Activated naive CD4-positive, alpha-beta T cell (primary cell): Measurements from ENCODE around the gene ZNF248.

Experiments
- DNase-seq, 4 experiments: peaks; one replicate each; lab custom pipeline; 2025; lab: John Stamatoyannopoulos, UW

ZNF248 gene

GRCh38 chr10:37821237-37821636 is 36.2 kb downstream of the ZNF248 start:
- no peak for DNase-seq

DNA sequence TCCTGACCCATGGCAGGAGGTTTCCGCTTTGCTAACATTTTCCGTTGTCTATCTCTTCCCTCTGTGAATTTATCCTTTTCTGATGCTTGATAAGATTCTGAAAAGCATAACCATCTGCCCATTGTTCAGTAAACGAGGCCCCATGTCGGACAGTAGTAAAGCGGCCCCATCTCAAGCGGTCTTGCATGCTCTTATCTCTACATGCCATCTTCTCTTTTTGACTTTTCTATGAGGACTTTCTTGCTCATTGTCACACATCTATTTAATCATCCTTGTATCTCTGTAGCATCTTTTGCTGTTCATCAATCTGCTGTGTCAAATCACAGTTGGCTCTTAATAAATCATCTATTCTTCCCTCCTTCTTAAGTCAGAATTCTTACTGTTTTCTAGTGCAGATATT is 37.6 kb downstream of the ZNF248 start:
- no peak for DNase-seq

DNA sequence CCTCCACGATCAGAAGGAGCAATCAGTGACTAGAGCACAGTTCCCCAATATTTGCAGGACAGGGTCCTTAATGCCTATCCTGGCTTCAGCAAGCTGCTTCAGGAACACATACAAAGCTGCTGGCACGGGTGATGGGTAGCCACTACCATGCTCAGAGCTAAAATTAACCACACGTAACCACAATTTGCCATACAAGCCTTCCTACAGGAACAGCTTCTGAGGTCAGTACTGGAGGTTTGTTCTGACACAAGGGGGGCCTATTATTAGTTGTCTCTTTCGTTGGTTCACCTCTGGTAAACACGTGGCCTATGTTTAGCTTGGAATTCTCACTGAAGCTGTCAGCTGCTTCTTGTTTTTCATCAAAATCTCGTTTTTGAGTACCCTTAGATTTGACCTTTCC is 41.1 kb downstream of the ZNF248 start:
- DNase-seq: no peak

DNA sequence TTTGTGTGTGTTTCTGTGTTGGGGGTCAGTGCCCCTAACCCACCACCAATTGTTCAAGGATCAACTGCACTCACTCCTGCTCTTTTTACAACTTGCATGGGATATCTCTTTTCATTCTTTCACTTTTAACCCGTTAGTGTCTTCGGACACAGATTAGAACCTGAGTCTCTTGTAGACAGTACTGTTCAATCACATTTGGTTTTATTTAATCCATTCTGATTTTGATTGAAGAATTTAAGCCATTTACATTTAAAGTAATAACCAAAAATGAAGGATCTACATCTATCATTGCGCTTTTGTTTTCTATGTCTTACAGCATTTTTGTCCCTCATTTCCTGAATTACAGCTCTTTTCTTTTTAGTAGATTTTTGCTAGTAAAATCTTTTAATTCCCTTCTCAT is 43.6 kb downstream of the ZNF248 start:
- DNase-seq: no peak

DNA sequence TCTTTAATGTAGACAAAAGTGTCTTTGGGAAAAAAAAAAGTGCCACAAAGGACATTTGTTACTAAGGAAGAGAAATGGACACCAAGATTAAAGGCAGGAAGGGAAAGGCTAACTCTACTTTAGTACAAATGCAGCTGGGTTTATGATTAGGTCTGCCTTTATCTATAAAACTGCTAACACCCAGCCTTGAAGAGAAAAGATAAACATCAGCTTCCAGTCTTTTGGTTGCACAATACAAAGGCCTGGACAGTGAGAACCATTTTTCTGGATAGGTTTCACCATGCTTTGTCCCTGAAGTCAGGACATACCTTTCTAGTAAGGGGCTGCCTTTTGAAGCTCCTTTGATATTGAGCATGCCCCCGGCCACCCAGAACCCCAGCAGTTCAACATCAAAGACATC is 45.1 kb downstream of the ZNF248 start:
- no peak for DNase-seq

GRCh38 chr10:37803269-37803668 is 54.1 kb downstream of the ZNF248 start:
- no peak for DNase-seq

- DNase-seq: no peak
Measured at GRCh38 chr10:37801557-37801956, 55.9 kb downstream of the ZNF248 start.

- no peak for DNase-seq
Measured at GRCh38 chr10:37794305-37794976, 63.0 kb downstream of the ZNF248 start.

GRCh38 chr10:37789590-37789989 is 67.8 kb downstream of the ZNF248 start:
- DNase-seq: no peak

DNA sequence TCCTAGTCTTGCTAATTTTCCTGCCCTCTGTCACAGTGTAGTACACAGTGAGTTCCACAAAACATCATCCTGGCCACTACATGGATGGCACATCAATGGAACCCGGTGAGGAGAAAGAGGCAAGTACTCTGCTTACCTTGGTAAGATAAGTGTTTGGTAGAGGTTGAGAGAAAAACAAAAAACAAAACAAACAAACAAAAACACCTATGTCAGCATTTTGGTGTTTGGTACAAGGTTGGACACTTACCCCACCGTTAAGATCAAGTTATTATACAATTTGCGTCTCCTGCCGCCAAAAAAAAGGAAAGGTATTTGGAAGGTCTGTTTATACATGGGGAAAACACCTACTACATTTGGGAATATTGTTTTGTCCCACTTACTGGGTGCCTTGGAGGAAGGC is 72.7 kb downstream of the ZNF248 start:
- DNase-seq: no peak

DNA sequence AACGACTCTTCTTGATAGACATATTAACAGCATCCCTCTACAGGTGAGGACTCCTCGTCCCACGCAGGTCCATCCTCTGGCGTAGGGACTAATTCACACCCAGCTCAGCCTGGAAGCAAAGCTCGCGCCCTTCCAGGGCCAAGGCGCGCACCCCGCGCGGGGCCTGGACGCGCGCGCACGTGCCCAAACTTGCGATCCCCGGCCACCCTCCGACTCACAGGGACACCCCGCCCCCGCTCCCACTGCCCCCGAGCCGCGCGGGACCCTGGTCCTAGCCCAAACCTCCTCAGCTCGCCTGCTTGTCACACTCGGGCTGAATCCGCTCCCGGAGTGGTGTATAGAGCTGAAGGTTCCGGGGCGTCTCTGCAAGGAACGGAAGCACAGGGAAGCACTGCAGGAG is 76.9 kb downstream of the ZNF248 start:
- no peak for DNase-seq

DNA sequence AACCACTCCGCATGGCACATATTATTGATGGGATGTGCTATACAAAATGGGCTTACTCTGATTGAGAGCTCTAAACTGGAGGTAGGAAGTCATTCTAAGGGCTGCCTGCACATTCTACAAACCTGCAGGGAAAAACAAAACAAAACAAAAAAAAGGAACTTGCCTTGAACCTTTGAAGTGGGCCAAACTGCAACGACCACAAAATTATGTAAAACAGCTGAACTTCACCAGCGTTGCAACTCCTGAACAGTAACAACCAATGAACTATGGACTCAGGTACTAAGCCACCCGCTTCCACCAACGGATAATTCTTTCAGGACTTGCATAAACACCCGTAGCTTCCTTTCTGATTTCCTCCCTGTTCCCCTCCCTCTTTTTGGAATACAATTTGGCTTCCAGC is 80.4 kb downstream of the ZNF248 start:
- no peak for DNase-seq

DNA sequence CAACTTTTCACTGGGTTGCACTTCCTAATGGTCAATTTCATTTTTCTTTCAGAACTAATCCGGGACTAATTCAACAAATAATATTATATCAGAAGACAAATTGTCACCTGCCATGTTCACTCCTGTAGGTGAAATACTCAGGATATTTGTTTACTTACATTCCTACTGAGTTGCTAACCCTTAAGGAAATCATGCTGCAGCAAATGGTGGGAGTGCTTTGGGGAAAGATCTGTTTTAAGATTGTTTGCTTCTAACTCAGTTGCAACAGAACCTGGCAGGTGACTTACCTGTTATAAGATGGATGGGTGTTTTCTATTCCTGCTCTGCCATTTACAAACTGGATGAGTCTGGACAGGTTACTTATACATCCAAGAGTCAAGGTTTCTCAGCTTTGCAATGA is 81.8 kb downstream of the ZNF248 start:
- DNase-seq: no peak

GRCh38 chr10:37774351-37774750 is 83.1 kb downstream of the ZNF248 start:
- no peak for DNase-seq

- DNase-seq: no peak
Measured at GRCh38 chr10:37765216-37765615, 92.2 kb downstream of the ZNF248 start.

- no peak for DNase-seq
Measured at GRCh38 chr10:37763132-37763531, 94.3 kb downstream of the ZNF248 start.

DNA sequence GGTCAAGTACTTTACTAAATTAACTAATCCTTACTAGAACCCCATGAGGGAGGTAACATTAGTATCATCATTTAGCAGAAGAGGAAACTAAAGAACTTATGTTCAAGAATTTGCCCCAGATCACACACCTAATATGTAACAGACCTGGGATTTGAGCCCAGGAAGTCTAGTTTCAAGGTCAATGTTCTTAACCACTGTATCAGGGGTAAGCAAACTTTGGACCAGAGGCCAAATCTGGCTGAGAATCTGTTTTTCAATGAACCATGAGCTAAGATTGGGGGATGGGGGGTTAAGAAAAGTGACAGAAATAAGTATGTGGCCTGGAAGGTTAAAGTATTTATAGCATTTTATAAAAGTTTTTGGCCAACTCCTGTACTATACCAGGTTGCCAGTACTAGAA is 95.1 kb downstream of the ZNF248 start:
- DNase-seq: no peak

DNA sequence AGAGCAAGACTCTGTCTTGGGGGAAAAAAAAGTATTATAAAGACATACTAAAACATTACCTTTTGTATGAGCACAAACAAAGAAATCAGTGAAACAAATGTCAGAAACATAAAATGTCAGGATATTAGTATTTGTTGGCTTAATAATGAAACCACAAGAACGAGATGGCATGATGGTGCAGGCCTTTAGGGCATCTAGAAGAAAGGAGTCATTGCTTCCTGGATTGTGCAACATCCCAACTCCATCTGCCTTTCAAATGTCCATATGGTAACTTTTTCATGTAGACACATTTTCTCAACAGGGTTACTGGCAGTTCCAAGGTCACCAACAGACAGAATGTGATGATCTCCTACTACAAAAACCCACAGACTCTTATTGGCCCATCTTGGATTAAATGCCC is 96.6 kb downstream of the ZNF248 start:
- DNase-seq: no peak

- no peak for DNase-seq
Measured at GRCh38 chr10:37758074-37758473, 99.3 kb downstream of the ZNF248 start.

DNA sequence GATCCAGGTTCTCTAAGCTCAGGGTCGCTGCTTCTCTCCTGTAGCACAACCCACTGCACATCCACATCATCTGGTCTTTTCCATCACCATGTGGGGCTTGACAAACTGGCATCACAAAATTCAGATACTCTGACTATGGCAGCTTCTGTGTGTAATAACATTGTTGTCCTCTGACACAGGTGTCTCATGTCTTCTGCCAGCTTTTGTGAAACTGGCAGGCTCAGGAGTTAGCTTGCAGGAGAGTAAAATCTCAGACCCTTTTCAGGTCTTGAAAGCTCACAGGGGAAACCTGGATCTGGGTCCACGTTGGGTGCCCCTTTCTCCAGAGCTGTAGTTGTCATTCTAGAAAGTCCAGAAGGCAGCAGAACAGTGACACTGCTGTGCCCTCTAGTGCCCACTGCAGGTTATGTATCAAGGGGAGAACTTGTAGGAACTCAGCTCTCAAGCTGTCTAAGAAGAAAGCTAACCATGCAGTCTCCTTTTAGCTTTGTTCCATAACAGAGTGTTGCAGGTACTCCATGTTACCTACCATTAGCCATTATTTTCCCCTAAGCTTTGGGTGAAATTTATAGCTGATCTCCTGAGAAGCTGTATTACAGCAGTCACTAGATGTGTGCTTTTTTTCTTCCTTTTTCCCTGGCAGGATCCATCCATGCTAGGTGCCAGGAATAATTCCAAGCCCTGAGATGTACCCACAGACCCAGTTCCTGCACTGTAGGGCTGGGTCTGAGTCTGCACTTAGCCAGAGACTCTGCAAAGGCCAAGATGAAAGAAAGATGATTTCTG is 102.7 kb downstream of the ZNF248 start:
- DNase-seq: no peak

GRCh38 chr10:37752334-37752875 is 105.0 kb downstream of the ZNF248 start:
- no peak for DNase-seq

DNA sequence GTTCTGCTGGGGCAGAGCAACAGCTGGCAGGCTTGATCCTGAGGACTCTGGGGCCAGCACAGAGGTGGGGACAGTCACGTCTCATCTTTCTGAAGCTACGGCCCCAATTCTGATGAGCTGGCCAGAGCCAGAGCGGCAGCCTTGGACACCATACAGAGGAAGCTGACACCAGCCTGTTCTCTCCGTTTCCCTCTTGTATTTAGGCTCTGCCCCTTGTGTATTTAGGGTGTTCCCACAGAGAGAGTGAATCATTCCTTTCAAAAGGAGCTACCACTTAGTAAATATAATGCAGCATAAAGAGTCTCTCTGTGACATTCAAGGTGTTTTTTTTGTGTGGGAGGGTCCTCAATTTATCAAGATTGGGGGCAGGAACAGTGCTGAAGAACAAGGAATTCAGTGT is 109.2 kb downstream of the ZNF248 start:
- no peak for DNase-seq

DNA sequence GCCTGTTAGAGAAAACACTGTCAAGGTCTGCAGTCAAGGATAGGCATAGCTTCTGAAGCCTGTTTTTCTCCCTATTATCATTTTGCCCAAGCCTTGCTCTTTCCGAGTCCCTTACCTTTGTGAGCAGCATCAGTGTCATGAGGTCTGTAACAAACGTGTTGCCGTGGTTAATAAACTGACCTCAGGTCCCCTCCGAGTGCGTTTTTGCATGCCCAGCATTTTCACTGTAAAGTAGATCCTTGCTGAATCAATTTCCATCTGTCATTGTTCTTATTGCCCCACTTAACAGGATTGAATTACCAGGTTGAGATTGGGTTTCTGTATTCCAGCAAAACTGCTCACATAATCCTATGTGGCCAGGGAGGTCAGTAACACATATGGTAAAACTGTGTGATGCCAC is 110.3 kb downstream of the ZNF248 start:
- no peak for DNase-seq

DNA sequence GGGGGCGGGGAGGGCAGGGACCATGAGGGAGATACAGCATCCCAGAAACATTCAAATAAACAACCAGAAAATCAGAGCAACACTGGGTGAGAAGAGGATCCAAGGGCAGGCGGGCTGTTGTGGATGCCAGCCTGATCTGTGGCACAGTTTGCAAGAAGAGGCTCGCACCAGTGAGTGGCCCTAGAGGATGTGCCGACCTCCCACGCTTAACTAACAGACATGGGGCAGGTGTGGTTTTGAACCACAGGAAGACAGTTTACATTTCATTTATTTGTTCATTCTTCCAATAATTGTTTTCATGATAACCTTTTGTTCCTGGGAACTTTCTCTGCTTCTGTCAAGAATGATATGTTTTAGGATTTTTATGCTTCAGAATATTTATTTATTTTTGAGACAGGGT is 115.6 kb downstream of the ZNF248 start:
- DNase-seq: no peak
